ENCODE data around the gene CILP.

Gene CILP

DNA sequence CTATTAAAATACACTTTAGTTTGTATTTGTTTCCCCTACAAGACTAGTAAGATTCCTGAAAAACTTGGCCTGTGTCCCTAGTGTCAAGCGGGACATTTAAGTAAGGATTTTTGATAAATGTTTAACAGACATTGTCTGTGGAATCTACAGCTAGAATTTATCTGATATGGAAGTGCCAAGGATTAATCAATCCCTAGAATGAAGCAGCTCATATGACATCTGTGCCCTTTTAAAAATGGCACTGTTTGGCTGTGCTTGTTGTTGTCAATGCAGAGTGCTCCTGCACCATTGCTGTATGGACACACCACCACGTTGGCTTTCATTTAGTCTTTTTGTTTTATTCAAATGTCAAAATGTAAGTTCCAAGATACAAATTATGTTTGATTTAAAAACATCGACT, 63.4 kb downstream of the CILP start:
- DNase-seq (ENCODE audit: low spot score): no peak

GRCh38 chr15:65146438-65146837, 64.8 kb downstream of the CILP start:
- DNase-seq (ENCODE audit: low spot score): no peak
